Measurements from ENCODE around the gene GDPD5. TPM values are rescaled to one million over a fixed set of nuclear protein-coding genes. Genes with fewer than 3 reads are reported as not detected.
"Not testable (repeated sequence)": the region's sequence is repeated elsewhere in the genome, so short reads cannot be mapped to it uniquely, and the experiment has no call there.

GDPD5 gene
- polyA plus RNA-seq, 2 donors: 1.9 to 3.0 TPM

- H3K4me1 ChIP-seq (ENCODE audit: control insufficient read depth in 2 of 2, insufficient read depth in 2 of 2, low read length in 1 of 2); H3K9me3 ChIP-seq (ENCODE audit: control insufficient read depth in 2 of 2, insufficient read depth in 1 of 2, low read depth in 1 of 2, low read length in 1 of 2); H3K4me3 ChIP-seq (ENCODE audit: low read depth in 1 of 2, low read length in 2 of 2); H3K27me3 ChIP-seq (ENCODE audit: control insufficient read depth in 1 of 2, insufficient read depth in 2 of 2, low read length in 2 of 2); H3K27ac ChIP-seq (ENCODE audit: low read depth in 2 of 2, low read length in 1 of 2): not testable (repeated sequence)
- peaks cover 6 to 12% of the 10 kb centered on the region in 2 donors for H3K36me3 ChIP-seq (ENCODE audit: control insufficient read depth in 2 of 2, insufficient read depth in 2 of 2, low read length in 1 of 2)
- WGBS, 2 donors: 82 to 83% methylated on average over 10 of the region's 10 CpGs
Measured at GRCh38 chr11:75413146-75413545, 112.6 kb downstream of the GDPD5 start.

GRCh38 chr11:75409971-75410370 is 115.8 kb downstream of the GDPD5 start:
- H3K36me3 ChIP-seq (ENCODE audit: control insufficient read depth in 2 of 2, insufficient read depth in 2 of 2, low read length in 1 of 2): peaks cover 10 to 17% of the 10 kb centered on the region in 2 donors
- not testable (repeated sequence) for H3K4me1 ChIP-seq (ENCODE audit: control insufficient read depth in 2 of 2, insufficient read depth in 2 of 2, low read length in 1 of 2); H3K27me3 ChIP-seq (ENCODE audit: control insufficient read depth in 1 of 2, insufficient read depth in 2 of 2, low read length in 2 of 2); H3K9me3 ChIP-seq (ENCODE audit: control insufficient read depth in 2 of 2, insufficient read depth in 1 of 2, low read depth in 1 of 2, low read length in 1 of 2); H3K27ac ChIP-seq (ENCODE audit: low read depth in 2 of 2, low read length in 1 of 2); H3K4me3 ChIP-seq (ENCODE audit: low read depth in 1 of 2, low read length in 2 of 2)
- 88 to 89% methylated on average over 6 to 28 of the region's 33 CpGs for WGBS, 2 donors

- Histone ChIP-seq H3K9me3 (ENCODE audit: control insufficient read depth in 2 of 2, insufficient read depth in 1 of 2, low read depth in 1 of 2, low read length in 1 of 2) (no peaks in the 10 kb centered on the region), H3K27ac (ENCODE audit: low read depth in 2 of 2, low read length in 1 of 2) (no peak overlapping the region), H3K4me3 (ENCODE audit: low read depth in 1 of 2, low read length in 2 of 2) (no peak overlapping the region), H3K36me3 (ENCODE audit: control insufficient read depth in 2 of 2, insufficient read depth in 2 of 2, low read length in 1 of 2) (peaks cover 14 to 25% of the 10 kb centered on the region in 2 donors), H3K27me3 (ENCODE audit: control insufficient read depth in 1 of 2, insufficient read depth in 2 of 2, low read length in 2 of 2) (no peaks in the 10 kb centered on the region), H3K4me1 (ENCODE audit: control insufficient read depth in 2 of 2, insufficient read depth in 2 of 2, low read length in 1 of 2) (no peaks in the 10 kb centered on the region)
- 92 to 95% methylated on average over 2 of the region's 2 CpGs for WGBS, 2 donors
Measured at GRCh38 chr11:75408957-75409219, 116.9 kb downstream of the GDPD5 start.

- H3K4me1 ChIP-seq (ENCODE audit: control insufficient read depth in 2 of 2, insufficient read depth in 2 of 2, low read length in 1 of 2): peaks cover 0 to 4% of the 10 kb centered on the region in 2 donors
- no peaks in the 10 kb centered on the region for H3K9me3 ChIP-seq (ENCODE audit: control insufficient read depth in 2 of 2, insufficient read depth in 1 of 2, low read depth in 1 of 2, low read length in 1 of 2)
- H3K4me3 ChIP-seq (ENCODE audit: low read depth in 1 of 2, low read length in 2 of 2): no peak overlapping the region
- H3K27me3 ChIP-seq (ENCODE audit: control insufficient read depth in 1 of 2, insufficient read depth in 2 of 2, low read length in 2 of 2): no peaks in the 10 kb centered on the region
- peaks cover 22 to 33% of the 10 kb centered on the region in 2 donors for H3K36me3 ChIP-seq (ENCODE audit: control insufficient read depth in 2 of 2, insufficient read depth in 2 of 2, low read length in 1 of 2)
- H3K27ac ChIP-seq (ENCODE audit: low read depth in 2 of 2, low read length in 1 of 2): no peak overlapping the region
- WGBS, 2 donors: 13 to 17% methylated on average over 1 of the region's 1 CpG
Measured at GRCh38 chr11:75406338-75406777, 119.4 kb downstream of the GDPD5 start.

- Histone ChIP-seq H3K27me3 (ENCODE audit: control insufficient read depth in 1 of 2, insufficient read depth in 2 of 2, low read length in 2 of 2) (no peaks in the 10 kb centered on the region), H3K4me1 (ENCODE audit: control insufficient read depth in 2 of 2, insufficient read depth in 2 of 2, low read length in 1 of 2) (peaks cover 0 to 4% of the 10 kb centered on the region in 2 donors), H3K4me3 (ENCODE audit: low read depth in 1 of 2, low read length in 2 of 2) (no peak overlapping the region), H3K36me3 (ENCODE audit: control insufficient read depth in 2 of 2, insufficient read depth in 2 of 2, low read length in 1 of 2) (peaks cover 22 to 33% of the 10 kb centered on the region in 2 donors), H3K9me3 (ENCODE audit: control insufficient read depth in 2 of 2, insufficient read depth in 1 of 2, low read depth in 1 of 2, low read length in 1 of 2) (no peaks in the 10 kb centered on the region), H3K27ac (ENCODE audit: low read depth in 2 of 2, low read length in 1 of 2) (no peak overlapping the region)
- WGBS, 2 donors: 79 to 80% methylated on average over 15 of the region's 15 CpGs
Measured at GRCh38 chr11:75403983-75404658, 121.6 kb downstream of the GDPD5 start.

GRCh38 chr11:75403037-75403436 is 122.7 kb downstream of the GDPD5 start:
- H3K4me1 ChIP-seq (ENCODE audit: control insufficient read depth in 2 of 2, insufficient read depth in 2 of 2, low read length in 1 of 2): peaks cover 0 to 4% of the 10 kb centered on the region in 2 donors
- no peaks in the 10 kb centered on the region for H3K27me3 ChIP-seq (ENCODE audit: control insufficient read depth in 1 of 2, insufficient read depth in 2 of 2, low read length in 2 of 2)
- H3K9me3 ChIP-seq (ENCODE audit: control insufficient read depth in 2 of 2, insufficient read depth in 1 of 2, low read depth in 1 of 2, low read length in 1 of 2): no peaks in the 10 kb centered on the region
- H3K4me3 ChIP-seq (ENCODE audit: low read depth in 1 of 2, low read length in 2 of 2): no peak overlapping the region
- H3K36me3 ChIP-seq (ENCODE audit: control insufficient read depth in 2 of 2, insufficient read depth in 2 of 2, low read length in 1 of 2): peaks cover 22 to 33% of the 10 kb centered on the region in 2 donors
- 65 to 77% methylated on average over 1 of the region's 1 CpG for WGBS, 2 donors
- no peak overlapping the region for H3K27ac ChIP-seq (ENCODE audit: low read depth in 2 of 2, low read length in 1 of 2)

GRCh38 chr11:75402002-75402773 is 123.6 kb downstream of the GDPD5 start:
- H3K4me1 ChIP-seq (ENCODE audit: control insufficient read depth in 2 of 2, insufficient read depth in 2 of 2, low read length in 1 of 2): peaks cover 0 to 4% of the 10 kb centered on the region in 2 donors
- WGBS, 2 donors: 82 to 86% methylated on average over 10 of the region's 10 CpGs
- peaks cover 22 to 33% of the 10 kb centered on the region in 2 donors for H3K36me3 ChIP-seq (ENCODE audit: control insufficient read depth in 2 of 2, insufficient read depth in 2 of 2, low read length in 1 of 2)
- no peak overlapping the region for H3K4me3 ChIP-seq (ENCODE audit: low read depth in 1 of 2, low read length in 2 of 2)
- H3K27ac ChIP-seq (ENCODE audit: low read depth in 2 of 2, low read length in 1 of 2): no peak overlapping the region
- no peaks in the 10 kb centered on the region for H3K27me3 ChIP-seq (ENCODE audit: control insufficient read depth in 1 of 2, insufficient read depth in 2 of 2, low read length in 2 of 2)
- no peaks in the 10 kb centered on the region for H3K9me3 ChIP-seq (ENCODE audit: control insufficient read depth in 2 of 2, insufficient read depth in 1 of 2, low read depth in 1 of 2, low read length in 1 of 2)

- peaks cover 0 to 4% of the 10 kb centered on the region in 2 donors for H3K4me1 ChIP-seq (ENCODE audit: control insufficient read depth in 2 of 2, insufficient read depth in 2 of 2, low read length in 1 of 2)
- H3K27ac ChIP-seq (ENCODE audit: low read depth in 2 of 2, low read length in 1 of 2): peak overlapping the region; percentile 70 to 88
- 5 to 6% methylated on average over 11 of the region's 11 CpGs for WGBS, 2 donors
- H3K4me3 ChIP-seq (ENCODE audit: low read depth in 1 of 2, low read length in 2 of 2): peak overlapping the region; percentile 88 to 95
- H3K9me3 ChIP-seq (ENCODE audit: control insufficient read depth in 2 of 2, insufficient read depth in 1 of 2, low read depth in 1 of 2, low read length in 1 of 2): no peaks in the 10 kb centered on the region
- no peaks in the 10 kb centered on the region for H3K27me3 ChIP-seq (ENCODE audit: control insufficient read depth in 1 of 2, insufficient read depth in 2 of 2, low read length in 2 of 2)
- H3K36me3 ChIP-seq (ENCODE audit: control insufficient read depth in 2 of 2, insufficient read depth in 2 of 2, low read length in 1 of 2): peaks cover 18 to 28% of the 10 kb centered on the region in 2 donors
Measured at GRCh38 chr11:75400146-75400865, 125.4 kb downstream of the GDPD5 start.

GRCh38 chr11:75399344-75400145 is 126.2 kb downstream of the GDPD5 start, which contains the start of gene RPS3:
TSS of gene RPS3 (plus strand) at chr11:75399518. CDS start at chr11:75399548, 30 bp downstream.
- Histone ChIP-seq H3K36me3 (ENCODE audit: control insufficient read depth in 2 of 2, insufficient read depth in 2 of 2, low read length in 1 of 2) (peaks cover 18 to 26% of the 10 kb centered on the region in 2 donors), H3K4me1 (ENCODE audit: control insufficient read depth in 2 of 2, insufficient read depth in 2 of 2, low read length in 1 of 2) (peaks cover 0 to 4% of the 10 kb centered on the region in 2 donors), H3K9me3 (ENCODE audit: control insufficient read depth in 2 of 2, insufficient read depth in 1 of 2, low read depth in 1 of 2, low read length in 1 of 2) (no peaks in the 10 kb centered on the region), H3K27ac (ENCODE audit: low read depth in 2 of 2, low read length in 1 of 2) (peak within 1 kb of the TSS; percentile 88 to 98), H3K4me3 (ENCODE audit: low read depth in 1 of 2, low read length in 2 of 2) (peak within 1 kb of the TSS; percentile 88 to 95), H3K27me3 (ENCODE audit: control insufficient read depth in 1 of 2, insufficient read depth in 2 of 2, low read length in 2 of 2) (no peaks in the 10 kb centered on the region)
- whole genome bisulfite sequencing, 2 donors: 0% methylated on average over 55 of the region's 55 CpGs

All from esophagus (tissue), 2 donors.